ENCODE data around the gene PLEKHM3.

DNA sequence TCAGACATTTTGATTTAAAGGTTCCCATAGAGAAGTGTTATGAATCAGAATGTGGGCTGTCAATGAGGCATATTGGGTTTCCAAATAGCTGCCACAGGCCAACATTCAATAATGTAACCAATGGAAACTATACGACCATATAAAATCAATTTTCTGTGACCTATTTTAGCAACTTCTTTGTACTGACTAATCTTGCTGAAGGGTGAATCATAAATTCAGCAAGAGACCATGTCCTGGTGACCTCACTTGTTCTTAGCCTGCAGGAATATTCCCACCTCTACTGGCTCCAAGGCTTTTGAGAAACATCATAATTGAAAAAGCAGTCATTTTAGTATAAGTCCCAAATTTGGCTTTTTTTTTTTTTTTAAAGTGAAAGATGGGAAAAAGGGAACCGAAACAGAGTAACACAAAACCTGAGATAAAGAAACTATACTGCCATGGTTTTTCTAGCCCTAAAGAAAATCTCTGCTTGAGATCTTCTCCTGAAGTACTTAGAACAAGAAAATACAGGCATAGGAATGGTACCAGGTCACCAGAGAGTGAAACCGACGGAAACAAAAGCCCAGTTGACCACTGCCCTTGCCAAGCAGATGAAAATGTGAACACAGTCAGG is 32.1 kb downstream of the PLEKHM3 start:
- TF ChIP-seq, protein P1, sequence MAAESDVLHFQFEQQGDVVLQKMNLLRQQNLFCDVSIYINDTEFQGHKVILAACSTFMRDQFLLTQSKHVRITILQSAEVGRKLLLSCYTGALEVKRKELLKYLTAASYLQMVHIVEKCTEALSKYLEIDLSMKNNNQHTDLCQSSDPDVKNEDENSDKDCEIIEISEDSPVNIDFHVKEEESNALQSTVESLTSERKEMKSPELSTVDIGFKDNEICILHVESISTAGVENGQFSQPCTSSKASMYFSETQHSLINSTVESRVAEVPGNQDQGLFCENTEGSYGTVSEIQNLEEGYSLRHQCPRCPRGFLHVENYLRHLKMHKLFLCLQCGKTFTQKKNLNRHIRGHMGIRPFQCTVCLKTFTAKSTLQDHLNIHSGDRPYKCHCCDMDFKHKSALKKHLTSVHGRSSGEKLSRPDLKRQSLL (tag by site-specific recombination; IDR thresholded peaks at IDR 0.05): no peak
- TF ChIP-seq, protein P2, sequence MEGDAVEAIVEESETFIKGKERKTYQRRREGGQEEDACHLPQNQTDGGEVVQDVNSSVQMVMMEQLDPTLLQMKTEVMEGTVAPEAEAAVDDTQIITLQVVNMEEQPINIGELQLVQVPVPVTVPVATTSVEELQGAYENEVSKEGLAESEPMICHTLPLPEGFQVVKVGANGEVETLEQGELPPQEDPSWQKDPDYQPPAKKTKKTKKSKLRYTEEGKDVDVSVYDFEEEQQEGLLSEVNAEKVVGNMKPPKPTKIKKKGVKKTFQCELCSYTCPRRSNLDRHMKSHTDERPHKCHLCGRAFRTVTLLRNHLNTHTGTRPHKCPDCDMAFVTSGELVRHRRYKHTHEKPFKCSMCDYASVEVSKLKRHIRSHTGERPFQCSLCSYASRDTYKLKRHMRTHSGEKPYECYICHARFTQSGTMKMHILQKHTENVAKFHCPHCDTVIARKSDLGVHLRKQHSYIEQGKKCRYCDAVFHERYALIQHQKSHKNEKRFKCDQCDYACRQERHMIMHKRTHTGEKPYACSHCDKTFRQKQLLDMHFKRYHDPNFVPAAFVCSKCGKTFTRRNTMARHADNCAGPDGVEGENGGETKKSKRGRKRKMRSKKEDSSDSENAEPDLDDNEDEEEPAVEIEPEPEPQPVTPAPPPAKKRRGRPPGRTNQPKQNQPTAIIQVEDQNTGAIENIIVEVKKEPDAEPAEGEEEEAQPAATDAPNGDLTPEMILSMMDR (tag by site-specific recombination; IDR thresholded peaks at IDR 0.05): no peak
- TF ChIP-seq ZNF324 (tag by site-specific recombination; IDR thresholded peaks at IDR 0.05): no peak
- TF ChIP-seq ZNF16 (tag by site-specific recombination; IDR thresholded peaks at IDR 0.05; ENCODE audit: low read depth): no peak
- no peak for TF ChIP-seq ZNF623 (tag by site-specific recombination; IDR thresholded peaks at IDR 0.05)
- no peak for TF ChIP-seq ZNF10 (tag by site-specific recombination; IDR thresholded peaks at IDR 0.05)
- TF ChIP-seq ZNF621 (tag by site-specific recombination; IDR thresholded peaks at IDR 0.05): no peak
- TF ChIP-seq ZNF544 (tag by site-specific recombination; IDR thresholded peaks at IDR 0.05): no peak
- TF ChIP-seq KLF1 (tag by site-specific recombination; IDR thresholded peaks at IDR 0.05): no peak
- TF ChIP-seq ZNF777 (tag by site-specific recombination; IDR thresholded peaks at IDR 0.05; ENCODE audit: borderline replicate concordance): no peak
- TF ChIP-seq BCL11B (tag by site-specific recombination; IDR thresholded peaks at IDR 0.05; ENCODE audit: low read depth): no peak
- TF ChIP-seq, protein P3, sequence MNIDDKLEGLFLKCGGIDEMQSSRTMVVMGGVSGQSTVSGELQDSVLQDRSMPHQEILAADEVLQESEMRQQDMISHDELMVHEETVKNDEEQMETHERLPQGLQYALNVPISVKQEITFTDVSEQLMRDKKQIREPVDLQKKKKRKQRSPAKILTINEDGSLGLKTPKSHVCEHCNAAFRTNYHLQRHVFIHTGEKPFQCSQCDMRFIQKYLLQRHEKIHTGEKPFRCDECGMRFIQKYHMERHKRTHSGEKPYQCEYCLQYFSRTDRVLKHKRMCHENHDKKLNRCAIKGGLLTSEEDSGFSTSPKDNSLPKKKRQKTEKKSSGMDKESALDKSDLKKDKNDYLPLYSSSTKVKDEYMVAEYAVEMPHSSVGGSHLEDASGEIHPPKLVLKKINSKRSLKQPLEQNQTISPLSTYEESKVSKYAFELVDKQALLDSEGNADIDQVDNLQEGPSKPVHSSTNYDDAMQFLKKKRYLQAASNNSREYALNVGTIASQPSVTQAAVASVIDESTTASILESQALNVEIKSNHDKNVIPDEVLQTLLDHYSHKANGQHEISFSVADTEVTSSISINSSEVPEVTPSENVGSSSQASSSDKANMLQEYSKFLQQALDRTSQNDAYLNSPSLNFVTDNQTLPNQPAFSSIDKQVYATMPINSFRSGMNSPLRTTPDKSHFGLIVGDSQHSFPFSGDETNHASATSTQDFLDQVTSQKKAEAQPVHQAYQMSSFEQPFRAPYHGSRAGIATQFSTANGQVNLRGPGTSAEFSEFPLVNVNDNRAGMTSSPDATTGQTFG (tag by site-specific recombination; IDR thresholded peaks at IDR 0.05; ENCODE audit: borderline replicate concordance): no peak
